ENCODE measurements around the gene TMEM52.

Gene TMEM52

GRCh38 chr1:1918901-1919303 lies at the start of gene TMEM52:
TSS of gene TMEM52 (minus strand) at chr1:1919279. CDS start at chr1:1919265, 14 bp downstream.
- no peak for DNase-seq (ENCODE audit: low spot score)

GRCh38 chr1:1967879-1968278 lies 48.8 kb upstream of the TMEM52 start:
- DNase-seq (ENCODE audit: low spot score): no peak

- DNase-seq (ENCODE audit: low spot score): no peak
These were observed 48.1 kb upstream of the TMEM52 start for GRCh38 chr1:1967151-1967550.

GRCh38 chr1:1966071-1966740 lies 47.1 kb upstream of the TMEM52 start:
- no peak for DNase-seq (ENCODE audit: low spot score)

GRCh38 chr1:1965546-1965945 lies 46.5 kb upstream of the TMEM52 start:
- DNase-seq (ENCODE audit: low spot score): no peak

- no peak for DNase-seq (ENCODE audit: low spot score)
These were observed 45.7 kb upstream of the TMEM52 start for GRCh38 chr1:1964811-1965210.

- DNase-seq (ENCODE audit: low spot score): no peak
These were observed 44.5 kb upstream of the TMEM52 start for GRCh38 chr1:1963570-1963969.

GRCh38 chr1:1962752-1963151 lies 43.7 kb upstream of the TMEM52 start:
- no peak for DNase-seq (ENCODE audit: low spot score)

DNA sequence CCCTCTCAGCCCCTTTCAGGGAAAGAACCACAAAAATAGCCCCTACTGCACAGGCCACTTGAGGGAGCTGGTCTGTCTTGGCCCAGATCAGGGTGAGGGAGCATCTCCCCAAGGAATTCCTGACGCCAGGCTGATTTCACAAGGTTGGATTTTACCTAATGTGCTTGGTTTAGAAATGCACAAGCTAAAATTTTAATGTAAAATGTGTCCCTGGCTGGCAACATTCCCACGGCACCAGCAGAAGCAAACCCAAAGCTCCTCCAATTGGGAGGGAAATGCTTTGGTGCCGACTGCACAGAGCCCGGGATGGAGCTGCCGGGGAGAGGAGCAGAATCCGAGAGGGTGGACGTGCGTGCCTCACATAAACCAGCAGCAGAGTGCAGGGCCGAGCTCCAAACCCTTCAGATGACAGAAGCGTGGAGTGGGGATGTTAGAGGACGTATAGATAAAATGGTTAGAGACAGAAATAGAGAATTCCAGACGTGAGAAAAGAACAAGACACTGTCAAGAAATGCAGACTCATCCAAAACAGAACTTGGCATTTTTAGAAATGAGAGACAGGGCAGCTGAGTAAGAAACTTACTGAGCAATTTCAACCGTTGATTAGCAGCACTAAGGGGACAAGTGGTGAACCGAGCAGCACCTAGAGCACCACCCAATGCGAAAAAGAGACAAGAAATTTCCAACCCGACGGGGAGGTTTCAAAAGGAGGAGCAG lies 41.6 kb upstream of the TMEM52 start:
- no peak for DNase-seq (ENCODE audit: low spot score)

GRCh38 chr1:1959840-1960479 lies 40.9 kb upstream of the TMEM52 start:
- DNase-seq (ENCODE audit: low spot score): peak; percentile 85

GRCh38 chr1:1959459-1959839 lies 40.4 kb upstream of the TMEM52 start:
- DNase-seq (ENCODE audit: low spot score): no peak

- DNase-seq (ENCODE audit: low spot score): no peak
These were observed 39.0 kb upstream of the TMEM52 start for GRCh38 chr1:1958071-1958541.

DNA sequence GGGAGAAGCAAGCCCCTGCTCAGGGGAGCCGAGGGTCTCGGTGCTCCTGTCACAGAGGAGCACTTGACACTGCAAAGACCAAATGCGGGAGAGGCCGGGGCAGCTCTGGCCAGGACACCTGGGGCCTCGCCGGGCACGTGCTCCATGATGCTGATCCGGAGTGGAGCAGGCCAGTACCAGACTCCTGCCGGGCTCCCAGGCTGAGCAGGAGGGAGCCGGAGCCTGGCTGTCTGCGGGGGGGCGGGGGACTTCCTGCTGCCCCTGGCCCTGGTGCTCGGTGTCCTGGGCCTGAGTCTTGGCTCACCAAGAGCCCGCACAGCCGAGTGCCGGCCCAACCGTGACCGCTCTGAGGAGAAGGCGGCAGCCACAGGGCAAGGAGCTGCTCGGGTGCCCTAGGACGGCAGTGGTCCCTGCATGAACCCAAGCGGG lies 38.5 kb upstream of the TMEM52 start:
- no peak for DNase-seq (ENCODE audit: low spot score)

DNA sequence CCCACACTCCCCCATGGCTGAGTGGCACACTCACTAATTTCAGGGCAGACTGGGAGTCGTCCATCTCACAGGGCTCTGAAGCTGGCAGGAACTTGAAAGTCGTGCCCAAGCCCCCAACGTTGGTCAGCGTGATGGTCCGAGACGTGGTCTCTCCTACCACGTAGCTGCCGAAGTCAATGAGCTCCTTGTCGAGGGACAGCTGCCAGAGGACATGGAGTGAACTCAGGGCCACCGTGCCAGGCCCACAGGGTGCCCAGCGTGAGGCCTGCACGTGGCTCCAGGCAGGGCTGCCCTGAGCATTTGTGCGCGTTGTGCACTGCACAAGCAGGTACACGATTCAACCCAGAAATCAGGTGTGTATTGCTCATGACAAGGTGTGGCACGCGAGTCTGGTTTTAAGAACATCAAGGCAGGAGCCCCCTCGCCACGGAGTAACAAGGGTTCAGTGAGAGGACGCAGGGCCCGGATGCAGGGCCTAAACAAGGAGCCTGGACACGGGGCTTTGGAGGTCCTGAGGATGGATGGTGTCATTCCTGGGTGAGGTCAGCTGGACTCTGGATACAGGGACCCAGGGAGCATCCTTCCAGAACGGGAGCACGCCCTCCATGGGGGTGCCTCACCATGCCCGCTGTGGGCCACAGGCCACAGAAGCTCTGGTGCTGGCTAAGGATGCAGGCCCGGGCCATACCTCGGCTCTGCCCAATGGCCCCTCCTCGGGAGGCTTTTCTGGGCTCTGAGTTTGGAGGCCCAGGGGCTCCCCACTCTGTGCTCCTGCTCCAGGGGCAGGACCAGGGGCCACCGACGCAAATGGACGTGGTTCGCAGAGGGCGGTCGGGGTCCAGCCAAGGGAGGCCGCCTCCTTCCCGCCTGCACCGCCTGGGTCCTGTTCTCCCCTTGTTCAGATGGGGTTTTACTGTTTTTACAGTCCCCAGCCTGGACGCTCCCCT lies 37.8 kb upstream of the TMEM52 start:
- no peak for DNase-seq (ENCODE audit: low spot score)

GRCh38 chr1:1956101-1956500 lies 37.0 kb upstream of the TMEM52 start:
- no peak for DNase-seq (ENCODE audit: low spot score)

GRCh38 chr1:1955621-1956094 lies 36.6 kb upstream of the TMEM52 start:
- DNase-seq (ENCODE audit: low spot score): no peak

DNA sequence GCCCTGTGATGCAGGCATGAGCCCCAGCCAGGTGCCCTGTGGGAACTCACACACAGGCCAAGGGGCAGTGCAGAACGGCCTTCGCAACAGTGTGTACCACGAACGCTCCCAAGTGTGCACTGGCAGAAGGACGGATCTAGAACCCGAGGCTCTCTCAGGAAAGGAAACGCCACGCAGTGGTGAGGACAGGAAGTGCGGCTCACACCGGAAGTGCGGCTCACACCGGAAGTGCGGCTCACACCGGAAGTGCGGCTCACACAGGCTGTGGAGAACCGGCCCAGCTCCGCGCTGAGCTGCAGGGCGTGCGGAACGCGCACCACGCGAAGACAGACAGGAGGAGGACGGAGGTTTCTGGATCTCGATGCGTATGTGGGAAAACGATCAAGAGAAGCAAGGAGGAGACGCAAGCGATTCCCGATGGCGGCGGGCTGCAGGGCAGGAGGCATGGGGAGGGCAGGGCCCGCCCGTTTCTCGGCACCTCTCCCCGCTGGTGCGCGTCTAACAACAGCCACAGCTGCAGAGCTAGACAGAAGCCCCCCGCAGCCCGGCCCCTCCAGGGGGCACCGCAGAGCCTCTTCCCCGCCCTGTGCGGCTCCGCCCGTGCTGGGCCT lies 35.9 kb upstream of the TMEM52 start:
- DNase-seq (ENCODE audit: low spot score): no peak

GRCh38 chr1:1954015-1954414 lies 34.9 kb upstream of the TMEM52 start:
- no peak for DNase-seq (ENCODE audit: low spot score)

- no peak for DNase-seq (ENCODE audit: low spot score)
These were observed 31.9 kb upstream of the TMEM52 start for GRCh38 chr1:1950940-1951339.

- DNase-seq (ENCODE audit: low spot score): no peak
These were observed 29.7 kb upstream of the TMEM52 start for GRCh38 chr1:1948783-1949182.

- DNase-seq (ENCODE audit: low spot score): no peak
These were observed 28.4 kb upstream of the TMEM52 start for GRCh38 chr1:1947493-1947892.

Data from kidney tubule cell (primary cell).